Motor neuron (in vitro differentiated cells): ENCODE data around the gene SERPINA3. TPM values are rescaled to one million over a fixed set of nuclear protein-coding genes. Genes with fewer than 3 reads are reported as not detected.

Source experiments
- ATAC-seq, 8 experiments: fragments of 200-7000 bp; cut with Tn5 transposase; replicated peaks in 6 of 8; 2 replicates each; pipeline ENCODE4 v1.8.0; 2021; ENCODE audit warnings: mild to moderate bottlenecking in 8 of 8, moderate library complexity in 8 of 8
- H3K27ac ChIP-seq, 2 donors: fragments of 250-450 bp; sonication (Bioruptor Pico); 2 replicates each; pipeline ENCODE4 v1.9.0; 2021; ENCODE audit warnings: antibody characterized with exemption in 2 of 2, mild to moderate bottlenecking in 2 of 2, moderate library complexity in 1 of 2
- H3K4me1 ChIP-seq, 2 donors: fragments of 250-450 bp; sonication (Bioruptor Pico); replicated peaks in 1 of 2; 2 replicates each; pipeline ENCODE4 v1.6.1; 2021; ENCODE audit warnings: antibody characterized with exemption in 2 of 2, mild to moderate bottlenecking in 2 of 2, moderate library complexity in 1 of 2
- H3K4me3 ChIP-seq, 5 donors: fragments of 250-450 bp; sonication (Bioruptor Pico); 2 replicates each; pipeline ENCODE4 v1.9.0; 2021; ENCODE audit warnings: antibody characterized with exemption in 5 of 5, mild to moderate bottlenecking in 5 of 5, moderate library complexity in 4 of 5
- WGBS, 10 experiments: fragments of 450-650 bp; shearing (Covaris generic); methylation state at CpG; one replicate each; pipeline ENCODE4 v1.0.0; 2022; 5-methylcytosine and 5-hydroxymethylcytosine counted together
- in situ Hi-C, 9 experiments: fragments of 400-800 bp; cut with MboI; loops; one replicate each; pipeline ENCODE4 v1.15.0; 2021; ENCODE audit warnings: low sequenced_read_pairs in 9 of 9, low pct_unique_long_range_greater_than_20kb in 2 of 9; ENCODE audit not compliant: unreplicated experiment in 9 of 9
- total RNA-seq, 8 experiments: library from RNA; unstranded; fragments of 300-600 nt; gene quantifications; 2 replicates each; pipeline versions ENCODE4 v1.2.3 to v1.2.4, GENCODE V29; 2022

The SERPINA3 gene
- total RNA-seq, 8 experiments from 2014 or later = 0.27 to 73.5 (median 1.2) TPM

GRCh38 chr14:94620597-94620996 lies 8.4 kb downstream of the SERPINA3 start:
- in situ Hi-C loops = no loop called here
- no peak overlapping the region for H3K27ac ChIP-seq
- no peaks in the 10 kb centered on the region for H3K4me1 ChIP-seq
- no peak overlapping the region for H3K4me3 ChIP-seq
- WGBS, 10 experiments = 20 to 80% (median 53%) methylated on average over 1 to 4 of the region's 6 CpGs; no CpG with 5 or more reads in 5 of the 10 experiments
- no peak for ATAC-seq

GRCh38 chr14:94621358-94622134 lies 9.4 kb downstream of the SERPINA3 start:
- Histone ChIP-seq H3K4me1 (no peaks in the 10 kb centered on the region), H3K4me3 (no peak overlapping the region), H3K27ac (no peak overlapping the region)
- ATAC-seq = no peak
- WGBS, 10 experiments = 0 to 100% (median 53%) methylated on average over 1 to 3 of the region's 5 CpGs; no CpG with 5 or more reads in 1 of the 10 experiments
- in situ Hi-C loops = no loop called here

- no peak overlapping the region for H3K4me3 ChIP-seq
- 17 to 78% (median 39%) methylated on average over 1 to 4 of the region's 6 CpGs; no CpG with 5 or more reads in 2 of the 10 experiments for WGBS, 10 experiments
- no peak for ATAC-seq
- H3K4me1 ChIP-seq = no peaks in the 10 kb centered on the region
- in situ Hi-C loops = no loop called here
- H3K27ac ChIP-seq = no peak overlapping the region
These were observed 10.6 kb downstream of the SERPINA3 start for GRCh38 chr14:94622653-94623421.

- ATAC-seq = no peak
- in situ Hi-C loops = no loop called here
- 80 to 83% methylated on average over 1 to 4 of the region's 4 CpGs; no CpG with 5 or more reads in 8 of the 10 experiments for WGBS, 10 experiments
These were observed 11.2 kb downstream of the SERPINA3 start for GRCh38 chr14:94623422-94623809.

GRCh38 chr14:94623856-94624499 lies 11.8 kb downstream of the SERPINA3 start:
- 0 to 83% (median 80%) methylated on average over 1 to 3 of the region's 7 CpGs; no CpG with 5 or more reads in 5 of the 10 experiments for WGBS, 10 experiments
- in situ Hi-C loops = no loop called here
- no peak for ATAC-seq
- H3K4me1 ChIP-seq = no peaks in the 10 kb centered on the region
- no peak overlapping the region for H3K4me3 ChIP-seq
- no peak overlapping the region for H3K27ac ChIP-seq

More at GRCh38 chr14:94623422-94623809, 11.2 kb downstream of the SERPINA3 start:
- Histone ChIP-seq H3K27ac (no peak overlapping the region), H3K4me3 (no peak overlapping the region), H3K4me1 (no peaks in the 10 kb centered on the region)

GRCh38 chr14:94624537-94625352 lies 12.6 kb downstream of the SERPINA3 start:
- 30 to 100% (median 60%) methylated on average over 1 to 9 of the region's 10 CpGs for WGBS, 10 experiments
- ATAC-seq = no peak
- Histone ChIP-seq H3K4me3 (no peak overlapping the region), H3K27ac (no peak overlapping the region), H3K4me1 (no peaks in the 10 kb centered on the region)
- in situ Hi-C loops = no loop called here

GRCh38 chr14:94625353-94625635 lies 13.1 kb downstream of the SERPINA3 start:
- no peak for ATAC-seq
- in situ Hi-C loops = no loop called here
- Histone ChIP-seq H3K4me1 (no peaks in the 10 kb centered on the region), H3K27ac (no peak overlapping the region), H3K4me3 (no peak overlapping the region)
- WGBS, 10 experiments = 0 to 20% (median 0%) methylated on average over 1 to 2 of the region's 2 CpGs; no CpG with 5 or more reads in 7 of the 10 experiments

GRCh38 chr14:94628578-94628977 lies 16.4 kb downstream of the SERPINA3 start:
- in situ Hi-C loops = no loop called here
- no peak for ATAC-seq
- Histone ChIP-seq H3K4me1 (no peaks in the 10 kb centered on the region), H3K4me3 (no peak overlapping the region), H3K27ac (no peak overlapping the region)
- WGBS, 10 experiments = 30 to 100% (median 60%) methylated on average over 1 to 4 of the region's 5 CpGs; no CpG with 5 or more reads in 1 of the 10 experiments

GRCh38 chr14:94630396-94630795 lies 18.2 kb downstream of the SERPINA3 start:
- WGBS, 10 experiments = 37 to 100% (median 80%) methylated on average over 1 to 4 of the region's 4 CpGs; no CpG with 5 or more reads in 3 of the 10 experiments
- H3K27ac ChIP-seq = no peak overlapping the region
- in situ Hi-C loops = no loop called here
- no peak overlapping the region for H3K4me3 ChIP-seq
- no peaks in the 10 kb centered on the region for H3K4me1 ChIP-seq
- no peak for ATAC-seq

- Histone ChIP-seq H3K4me3 (no peak overlapping the region), H3K27ac (no peak overlapping the region), H3K4me1 (no peaks in the 10 kb centered on the region)
- WGBS, 10 experiments = 20 to 100% (median 74%) methylated on average over 1 of the region's 1 CpG; no CpG with 5 or more reads in 6 of the 10 experiments
- in situ Hi-C loops = no loop called here
- no peak for ATAC-seq
These were observed 18.9 kb downstream of the SERPINA3 start for GRCh38 chr14:94631050-94631449.

GRCh38 chr14:94631536-94632304 lies 19.5 kb downstream of the SERPINA3 start:
- 0 to 100% (median 85%) methylated on average over 1 to 4 of the region's 7 CpGs; no CpG with 5 or more reads in 3 of the 10 experiments for WGBS, 10 experiments
- no peaks in the 10 kb centered on the region for H3K4me1 ChIP-seq
- no peak for ATAC-seq
- H3K27ac ChIP-seq = no peak overlapping the region
- no peak overlapping the region for H3K4me3 ChIP-seq
- in situ Hi-C loops = no loop called here

- no peaks in the 10 kb centered on the region for H3K4me1 ChIP-seq
- ATAC-seq = no peak
- H3K27ac ChIP-seq = no peak overlapping the region
- in situ Hi-C loops = no loop called here
- no peak overlapping the region for H3K4me3 ChIP-seq
- WGBS, 10 experiments = 40 to 57% (median 40%) methylated on average over 1 of the region's 4 CpGs; no CpG with 5 or more reads in 7 of the 10 experiments
These were observed 20.1 kb downstream of the SERPINA3 start for GRCh38 chr14:94632305-94632590.
